GM12874 (cell line): Measurements from ENCODE around the gene TULP4.

ENCODE experiments used
- TF ChIP-seq, protein P1 (sequence below): IDR thresholded peaks from 2 replicates; pipeline ENCODE4 v1.5.1; 2011; ENCODE audit warnings: low read depth, mild to moderate bottlenecking, control low read depth, low read length, moderate library complexity; ENCODE audit not compliant: insufficient read depth

Gene TULP4

GRCh38 chr6:158330016-158330415, 17.8 kb downstream of the TULP4 start:
- TF ChIP-seq, protein P1, sequence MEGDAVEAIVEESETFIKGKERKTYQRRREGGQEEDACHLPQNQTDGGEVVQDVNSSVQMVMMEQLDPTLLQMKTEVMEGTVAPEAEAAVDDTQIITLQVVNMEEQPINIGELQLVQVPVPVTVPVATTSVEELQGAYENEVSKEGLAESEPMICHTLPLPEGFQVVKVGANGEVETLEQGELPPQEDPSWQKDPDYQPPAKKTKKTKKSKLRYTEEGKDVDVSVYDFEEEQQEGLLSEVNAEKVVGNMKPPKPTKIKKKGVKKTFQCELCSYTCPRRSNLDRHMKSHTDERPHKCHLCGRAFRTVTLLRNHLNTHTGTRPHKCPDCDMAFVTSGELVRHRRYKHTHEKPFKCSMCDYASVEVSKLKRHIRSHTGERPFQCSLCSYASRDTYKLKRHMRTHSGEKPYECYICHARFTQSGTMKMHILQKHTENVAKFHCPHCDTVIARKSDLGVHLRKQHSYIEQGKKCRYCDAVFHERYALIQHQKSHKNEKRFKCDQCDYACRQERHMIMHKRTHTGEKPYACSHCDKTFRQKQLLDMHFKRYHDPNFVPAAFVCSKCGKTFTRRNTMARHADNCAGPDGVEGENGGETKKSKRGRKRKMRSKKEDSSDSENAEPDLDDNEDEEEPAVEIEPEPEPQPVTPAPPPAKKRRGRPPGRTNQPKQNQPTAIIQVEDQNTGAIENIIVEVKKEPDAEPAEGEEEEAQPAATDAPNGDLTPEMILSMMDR: no peak

- TF ChIP-seq, protein P1: no peak
Measured at GRCh38 chr6:158332237-158332636, 20.0 kb downstream of the TULP4 start.

DNA sequence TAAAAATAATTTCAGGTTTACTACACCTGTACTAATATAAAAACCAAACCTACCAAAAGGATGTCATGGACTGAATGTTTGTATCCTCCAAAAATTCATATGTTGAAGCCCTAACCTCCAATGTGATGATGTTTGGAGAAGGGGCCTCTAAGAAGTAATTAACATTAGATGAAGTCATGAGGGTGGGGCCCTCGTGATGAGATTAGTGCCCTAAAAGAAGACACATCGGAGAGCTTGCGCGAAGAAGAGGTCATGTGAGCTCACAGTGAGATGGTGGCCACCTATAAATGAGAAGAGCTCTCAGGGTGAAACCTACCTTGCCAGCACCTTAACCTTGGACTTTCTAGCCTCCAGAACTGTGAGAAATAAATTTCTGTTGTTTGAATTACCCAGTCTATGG, 20.8 kb downstream of the TULP4 start:
- TF ChIP-seq, protein P1: no peak

- TF ChIP-seq, protein P1: no peak
Measured at GRCh38 chr6:158334534-158334933, 22.3 kb downstream of the TULP4 start.

DNA sequence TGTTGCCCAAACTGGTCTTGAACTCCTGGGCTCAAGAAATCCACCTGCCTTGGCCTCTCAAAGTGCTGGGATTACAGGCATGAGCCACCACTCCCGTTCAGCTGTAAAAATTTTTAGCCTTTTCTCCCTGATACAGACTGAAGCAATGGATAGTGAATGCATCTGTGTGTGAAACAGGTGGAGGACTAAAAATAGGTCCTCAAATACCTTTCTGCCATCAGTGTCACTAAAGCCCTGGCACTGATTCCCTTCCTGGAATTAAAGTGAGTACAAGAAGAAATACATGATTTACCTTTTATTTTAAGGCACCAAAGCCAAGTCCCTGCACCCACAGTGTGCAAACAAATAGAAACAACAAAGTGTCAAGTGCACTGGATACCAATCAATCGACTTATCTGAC, 25.1 kb downstream of the TULP4 start:
- TF ChIP-seq, protein P1: no peak

- TF ChIP-seq, protein P1: no peak
Measured at GRCh38 chr6:158338311-158339112, 26.2 kb downstream of the TULP4 start.

DNA sequence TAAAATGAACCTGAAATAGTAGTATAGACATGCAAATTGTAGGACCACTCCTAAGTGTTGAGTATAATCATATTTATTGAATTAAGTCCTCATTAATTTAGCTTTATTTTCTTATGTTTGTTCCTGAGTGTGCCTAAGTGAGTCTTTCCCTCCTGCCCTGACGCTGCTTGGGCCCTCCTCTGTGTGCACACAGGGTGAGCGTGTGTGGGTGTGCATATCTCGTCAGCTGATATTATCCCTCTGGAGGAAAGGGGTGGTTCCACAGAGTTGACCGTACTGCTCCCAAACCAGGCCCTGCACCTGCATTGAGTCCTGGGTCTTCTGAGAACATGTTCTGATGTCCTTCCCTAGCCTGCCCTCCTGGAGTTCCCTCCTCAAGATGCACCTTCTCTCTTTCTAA, 28.0 kb downstream of the TULP4 start:
- TF ChIP-seq, protein P1: no peak
